Ramos (cell line): ENCODE measurements around the gene ZSCAN18.
"Not testable (repeated sequence)": the region's sequence is repeated elsewhere in the genome, so short reads cannot be mapped to it uniquely, and the experiment has no call there.

Experiments used
- in situ Hi-C: fragments of 300-500 bp; cut with MboI; formaldehyde crosslinking; loops from one replicate; pipeline ENCODE4 v1.14.3; 2022; ENCODE audit warnings: low sequenced_read_pairs; ENCODE audit not compliant: unreplicated experiment

ZSCAN18 gene, protein sequence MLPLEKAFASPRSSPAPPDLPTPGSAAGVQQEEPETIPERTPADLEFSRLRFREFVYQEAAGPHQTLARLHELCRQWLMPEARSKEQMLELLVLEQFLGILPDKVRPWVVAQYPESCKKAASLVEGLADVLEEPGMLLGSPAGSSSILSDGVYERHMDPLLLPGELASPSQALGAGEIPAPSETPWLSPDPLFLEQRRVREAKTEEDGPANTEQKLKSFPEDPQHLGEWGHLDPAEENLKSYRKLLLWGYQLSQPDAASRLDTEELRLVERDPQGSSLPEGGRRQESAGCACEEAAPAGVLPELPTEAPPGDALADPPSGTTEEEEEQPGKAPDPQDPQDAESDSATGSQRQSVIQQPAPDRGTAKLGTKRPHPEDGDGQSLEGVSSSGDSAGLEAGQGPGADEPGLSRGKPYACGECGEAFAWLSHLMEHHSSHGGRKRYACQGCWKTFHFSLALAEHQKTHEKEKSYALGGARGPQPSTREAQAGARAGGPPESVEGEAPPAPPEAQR

DNA sequence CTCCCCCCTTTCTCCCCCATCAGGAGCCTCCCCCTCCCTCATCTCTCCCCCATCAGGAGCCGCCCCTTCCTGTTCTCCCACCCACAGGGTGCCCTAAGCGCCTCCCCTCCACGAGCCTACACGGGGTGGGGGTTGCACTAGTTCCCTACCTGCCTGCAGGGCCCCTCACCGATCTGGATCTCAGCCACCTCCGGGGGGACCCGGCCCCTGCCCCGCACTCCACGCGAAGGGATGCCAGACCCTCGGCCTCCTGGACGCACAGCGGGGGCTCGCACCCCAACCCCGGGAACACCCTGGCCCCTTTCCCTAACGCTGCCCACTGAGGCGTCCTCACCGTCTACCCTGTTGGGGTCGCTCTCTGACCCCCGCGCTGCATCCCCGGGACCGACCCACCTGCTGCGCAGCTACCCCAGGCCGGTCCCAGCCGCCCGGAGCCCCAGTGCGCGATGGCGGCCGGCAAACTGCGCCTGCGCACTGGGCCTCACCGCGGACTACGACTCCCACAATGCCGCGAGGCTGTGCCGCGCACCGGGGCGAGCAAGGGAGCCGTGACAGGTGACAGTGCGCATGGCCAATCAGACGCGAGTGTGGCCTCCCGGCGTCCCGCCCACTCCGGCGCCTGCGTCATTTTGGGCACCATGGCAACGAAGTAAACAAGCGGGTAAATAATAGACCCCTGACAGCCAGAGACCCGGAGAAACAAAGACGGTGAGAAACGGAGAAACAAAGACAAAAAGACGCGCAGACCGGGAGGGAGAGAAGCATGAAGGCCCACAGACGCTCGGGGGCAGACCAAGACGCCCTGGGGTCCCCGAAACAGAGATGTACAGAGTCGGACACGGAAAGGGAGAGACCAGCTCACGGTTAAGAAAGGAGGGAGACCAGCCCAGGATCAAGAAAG lies at the start of gene ZSCAN18:
Gene ZSCAN18 (minus strand): TSS at position 451 of the 901 bp plus-strand sequence. CDS start 7,964 bp downstream, outside the sequence.
- in situ Hi-C loops, result no loop called here

DNA sequence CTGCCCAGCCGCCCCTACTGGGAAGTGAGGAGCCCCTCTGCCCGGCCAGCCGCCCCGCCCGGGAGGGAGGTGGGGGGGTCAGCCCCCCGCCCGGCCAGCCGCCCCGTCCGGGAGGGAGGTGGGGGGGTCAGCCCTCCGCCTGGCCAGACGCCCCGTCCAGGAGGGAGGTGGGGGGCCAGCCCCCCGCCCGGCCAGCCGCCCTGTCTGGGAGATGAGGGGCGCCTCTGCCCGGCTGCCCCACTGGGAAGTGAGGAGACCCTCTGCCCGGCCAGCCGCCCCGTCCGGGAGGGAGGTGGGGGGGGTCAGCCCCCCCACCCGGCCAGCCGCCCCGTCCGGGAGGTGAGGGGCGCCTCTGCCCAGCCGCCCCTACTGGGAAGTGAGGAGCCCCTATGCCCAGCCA lies 49.4 kb upstream of the ZSCAN18 start:
- in situ Hi-C loops, result not testable (repeated sequence)

DNA sequence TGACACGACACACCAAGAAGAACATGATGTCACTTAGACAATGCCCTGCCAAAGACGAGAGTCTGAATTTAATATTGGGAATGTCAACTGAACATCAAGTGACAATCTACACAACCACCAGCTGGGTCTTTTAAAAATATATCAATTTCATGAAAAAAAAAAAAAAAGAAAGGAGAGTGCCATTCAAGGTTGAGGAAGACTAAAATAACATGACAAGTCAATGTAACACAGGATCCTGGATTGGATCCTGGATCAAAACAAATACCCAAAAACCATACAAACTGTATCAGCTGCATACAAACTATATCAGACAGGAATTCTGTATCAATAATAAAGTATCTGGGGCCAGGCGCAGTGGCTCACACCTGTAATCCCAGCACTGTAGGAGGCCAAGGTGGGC lies 47.8 kb upstream of the ZSCAN18 start:
- in situ Hi-C loops, result no loop called here

DNA sequence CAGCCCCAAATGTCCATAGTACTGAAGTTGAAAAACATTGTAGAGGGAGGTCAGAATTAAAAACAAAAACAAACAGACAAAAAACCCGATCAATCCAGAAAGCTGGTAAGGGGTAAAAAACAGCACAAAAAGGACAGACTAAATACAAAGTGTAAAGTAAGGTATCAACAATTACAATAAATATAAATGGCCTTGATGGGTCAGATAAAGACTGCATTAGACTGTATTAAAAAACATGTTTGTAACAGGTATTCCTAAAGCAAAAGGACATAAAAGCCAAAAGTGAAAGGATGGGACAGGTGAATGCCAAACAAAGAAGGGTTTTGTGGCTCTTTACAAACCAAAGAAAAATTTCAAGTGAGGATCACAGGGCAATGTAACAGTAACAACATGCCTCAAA lies 36.2 kb upstream of the ZSCAN18 start:
- in situ Hi-C loops, result no loop called here

DNA sequence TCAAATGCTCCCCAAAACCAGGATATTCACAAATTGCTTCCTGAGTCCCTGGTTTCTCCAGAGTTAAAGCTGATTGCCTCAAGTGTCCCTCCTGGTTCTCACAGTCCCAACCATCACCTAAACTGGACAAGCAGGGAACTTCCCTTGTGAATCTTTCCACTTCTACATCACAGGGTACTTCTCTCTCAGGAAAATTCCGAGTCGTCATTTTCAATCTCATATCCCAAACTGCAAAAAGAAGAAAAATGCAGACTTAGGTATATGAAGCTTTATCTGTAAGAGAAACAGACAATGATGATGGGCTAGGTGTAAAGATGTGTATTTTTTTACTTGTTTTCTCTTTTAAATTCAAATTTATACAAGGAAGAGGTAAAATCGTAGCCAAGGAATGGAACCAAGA lies 31.3 kb upstream of the ZSCAN18 start:
- in situ Hi-C loops, result no loop called here

DNA sequence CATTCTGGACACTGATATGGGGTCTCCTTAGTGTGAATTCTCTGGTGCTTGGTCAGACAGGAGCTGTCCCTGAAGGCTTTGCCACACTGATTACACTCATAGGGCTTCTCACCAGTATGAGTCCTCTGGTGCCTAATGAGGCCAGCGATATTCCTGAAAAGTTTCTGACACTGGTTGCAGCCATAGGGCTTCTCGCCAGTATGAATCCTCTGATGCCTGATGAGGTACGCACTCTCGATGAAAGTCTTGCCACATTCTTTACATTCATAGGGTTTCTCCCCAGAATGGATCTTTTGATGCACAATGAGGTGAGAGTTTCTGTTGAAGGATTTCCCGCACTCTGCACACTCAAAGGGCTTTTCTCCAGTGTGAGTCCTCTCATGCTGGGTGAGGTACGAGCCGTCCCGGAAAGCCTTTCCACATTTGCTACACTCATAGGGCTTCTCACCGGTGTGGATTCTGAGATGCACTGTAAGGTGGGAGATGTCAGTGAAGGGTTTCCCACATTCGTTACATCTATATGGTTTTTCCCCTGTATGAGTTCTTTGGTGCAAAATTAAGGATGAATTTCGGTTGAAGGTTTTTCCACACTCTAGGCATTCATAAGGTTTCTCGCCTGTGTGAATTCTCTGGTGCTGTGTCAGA lies 30.1 kb upstream of the ZSCAN18 start:
- in situ Hi-C loops, result no loop called here

DNA sequence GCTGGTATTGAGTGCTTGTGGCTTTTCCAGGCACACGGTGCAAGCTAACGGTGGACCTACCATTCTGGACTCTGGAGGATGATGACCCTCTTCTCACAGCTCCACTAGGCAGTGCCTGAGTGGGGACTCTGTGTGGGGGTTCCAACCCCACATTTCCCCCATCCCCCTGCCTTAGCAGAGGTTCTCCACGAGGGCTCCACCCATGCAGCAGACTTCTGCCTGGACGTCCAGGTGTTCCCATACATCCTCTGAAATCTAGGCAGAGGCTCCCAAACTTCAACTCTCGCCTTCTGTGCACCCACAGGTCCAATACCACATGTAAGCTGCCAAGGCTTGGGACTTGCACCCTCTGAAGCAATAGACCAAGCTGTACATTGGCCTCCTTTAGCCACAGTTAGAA lies 25.3 kb upstream of the ZSCAN18 start:
- in situ Hi-C loops, result no loop called here

DNA sequence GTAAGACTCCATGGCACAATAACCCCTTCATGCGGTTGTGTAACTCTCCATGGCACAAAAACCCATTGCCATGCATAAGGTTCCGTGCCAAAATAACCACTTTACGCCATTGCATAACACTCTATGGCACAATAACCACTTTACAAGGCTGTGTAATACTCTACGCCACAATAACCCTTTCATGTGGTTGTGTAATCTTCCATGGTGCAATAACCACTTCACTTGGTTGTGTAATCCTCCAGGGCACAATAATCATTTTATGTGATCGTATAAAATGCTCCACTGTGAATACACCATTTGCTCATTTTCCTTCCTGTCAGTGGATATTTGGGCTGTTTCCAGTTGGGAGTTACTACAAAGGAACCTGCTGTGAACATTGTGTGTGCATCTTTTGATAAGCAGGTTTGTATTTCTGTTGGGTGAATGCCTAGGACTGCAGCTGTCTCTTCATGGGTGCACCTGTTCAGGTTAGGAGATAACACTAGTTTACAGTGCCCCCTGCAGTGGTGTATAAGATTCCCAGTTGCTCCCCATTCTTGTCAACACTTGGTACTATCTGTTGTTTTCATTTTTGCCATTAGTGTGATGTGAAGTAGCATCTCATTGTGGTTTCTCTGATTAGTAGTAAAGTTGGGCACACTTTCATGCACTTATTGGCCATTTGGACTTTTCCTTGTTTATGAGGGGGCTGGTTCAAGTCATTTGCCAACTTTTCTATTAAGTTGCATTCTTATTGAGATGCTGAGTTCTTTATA lies 21.1 kb upstream of the ZSCAN18 start:
- in situ Hi-C loops, result no loop called here

DNA sequence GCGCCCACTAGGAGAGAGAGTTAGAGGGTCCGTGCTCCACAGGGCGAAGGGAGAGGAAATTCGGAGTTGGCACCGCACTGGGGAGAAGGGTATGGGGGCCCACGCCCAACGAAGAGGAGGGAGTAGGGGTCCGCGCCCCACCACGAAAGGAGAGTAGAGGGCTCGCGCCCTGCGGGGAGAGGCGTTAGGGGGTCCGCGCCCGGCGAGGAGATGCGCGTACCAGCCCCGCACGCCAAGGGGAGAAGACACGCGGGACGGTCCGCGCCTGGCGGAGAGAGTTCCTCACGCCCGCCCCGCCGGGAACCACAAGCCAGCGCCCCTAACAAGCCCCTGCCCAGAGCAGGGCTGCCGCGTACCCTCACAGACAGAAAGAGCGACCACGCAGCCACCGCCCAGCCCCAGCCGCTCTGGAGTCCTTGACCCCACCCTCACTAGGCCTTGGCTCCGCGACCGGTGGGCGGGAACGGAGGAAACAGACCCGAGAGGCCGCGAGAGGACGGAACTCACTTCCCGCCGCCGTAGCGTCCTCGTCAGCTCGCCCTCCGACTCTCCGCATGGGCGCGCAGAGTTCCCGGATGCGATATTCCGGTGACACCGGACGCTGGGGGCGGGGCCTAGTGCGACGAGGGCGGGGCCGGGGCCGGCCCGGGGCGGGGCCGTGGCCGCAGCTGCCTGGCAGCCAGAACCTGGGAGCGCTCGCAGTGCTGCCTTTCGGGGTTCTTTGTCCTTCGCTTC lies 20.0 kb upstream of the ZSCAN18 start:
- in situ Hi-C loops, result no loop called here

DNA sequence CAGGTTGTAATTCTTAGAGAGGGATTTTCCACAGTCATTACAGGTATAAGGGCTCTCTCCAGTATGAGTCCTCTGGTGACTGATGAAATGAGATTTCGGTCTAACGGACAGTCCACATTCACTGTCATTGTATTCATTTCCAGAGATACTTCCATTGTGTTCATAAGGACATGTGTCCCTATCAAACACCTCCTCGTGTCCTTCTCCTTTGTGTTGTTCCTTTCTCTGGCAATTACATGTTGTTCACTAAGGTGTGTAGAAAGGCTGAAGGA lies 10.5 kb upstream of the ZSCAN18 start:
- in situ Hi-C loops, result no loop called here

DNA sequence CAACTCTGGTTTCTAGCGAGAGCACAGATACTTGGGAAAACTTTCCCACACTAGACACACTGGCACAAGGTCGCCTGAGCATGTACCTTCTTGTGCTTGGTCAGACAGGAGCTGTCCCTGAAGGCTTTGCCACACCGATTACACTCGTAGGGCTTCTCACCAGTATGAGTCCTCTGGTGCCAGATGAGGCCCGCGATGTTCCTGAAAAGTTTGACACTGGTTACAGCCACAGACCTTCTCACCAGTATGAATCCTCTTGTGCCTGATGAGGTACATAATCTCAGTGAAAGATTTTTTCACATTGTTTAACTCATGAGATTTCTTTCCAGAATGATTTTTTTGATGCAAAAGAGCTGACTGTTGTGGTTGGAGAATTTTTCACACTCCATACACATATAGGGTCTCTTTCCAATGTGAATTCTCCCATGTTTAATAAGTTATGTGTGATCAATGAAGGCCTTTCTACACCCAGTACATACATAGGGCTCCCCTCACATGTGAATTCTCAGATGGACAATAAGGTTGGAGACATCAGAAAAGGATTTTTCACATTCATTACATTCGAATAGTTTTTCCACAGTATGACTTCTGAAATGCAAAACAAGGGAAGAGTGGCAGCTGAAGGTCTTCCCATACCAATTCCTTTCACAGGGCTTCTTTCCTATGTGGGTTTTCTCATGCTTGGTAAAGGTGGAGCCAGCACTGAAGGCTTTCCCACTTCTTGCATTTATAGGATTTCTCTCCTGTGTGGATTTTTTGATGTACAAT lies 9.9 kb upstream of the ZSCAN18 start:
- in situ Hi-C loops, result no loop called here

DNA sequence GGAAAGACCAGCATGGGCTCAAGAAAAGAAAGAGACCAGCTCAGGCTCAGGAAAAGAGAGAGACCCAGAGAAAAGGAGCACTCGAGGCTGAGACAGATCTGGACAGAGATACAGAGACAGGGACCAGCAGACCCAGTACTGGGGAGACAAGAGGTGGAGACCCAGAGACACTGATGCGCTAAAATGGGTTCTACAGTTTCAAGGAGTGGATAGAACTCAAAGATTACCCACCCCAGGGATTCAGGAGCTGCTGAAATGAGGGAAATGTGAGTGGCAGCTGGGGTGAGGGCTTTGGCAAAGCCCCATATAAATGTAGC lies 609 bp upstream of the ZSCAN18 start:
- in situ Hi-C loops, result no loop called here

DNA sequence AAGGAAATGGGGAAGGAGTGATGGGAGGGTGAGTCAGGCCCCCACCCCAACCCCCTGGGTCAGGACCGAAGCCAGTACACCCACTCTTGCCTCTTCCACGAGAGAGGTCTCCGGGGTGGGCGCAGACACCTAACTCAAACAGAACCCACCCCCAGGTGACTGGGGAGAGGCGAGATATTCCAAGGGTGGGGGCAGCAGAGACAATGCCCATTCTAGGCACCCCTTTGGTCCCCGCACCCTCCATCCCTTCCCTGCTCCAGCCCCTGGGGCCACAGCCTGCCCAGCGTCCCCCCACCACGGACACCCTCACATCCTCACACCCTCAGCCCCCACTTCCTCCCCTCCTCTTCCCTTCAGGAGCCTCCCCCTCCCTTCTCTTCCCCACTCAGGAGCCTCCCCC lies 682 bp downstream of the ZSCAN18 start:
- in situ Hi-C loops, result no loop called here

DNA sequence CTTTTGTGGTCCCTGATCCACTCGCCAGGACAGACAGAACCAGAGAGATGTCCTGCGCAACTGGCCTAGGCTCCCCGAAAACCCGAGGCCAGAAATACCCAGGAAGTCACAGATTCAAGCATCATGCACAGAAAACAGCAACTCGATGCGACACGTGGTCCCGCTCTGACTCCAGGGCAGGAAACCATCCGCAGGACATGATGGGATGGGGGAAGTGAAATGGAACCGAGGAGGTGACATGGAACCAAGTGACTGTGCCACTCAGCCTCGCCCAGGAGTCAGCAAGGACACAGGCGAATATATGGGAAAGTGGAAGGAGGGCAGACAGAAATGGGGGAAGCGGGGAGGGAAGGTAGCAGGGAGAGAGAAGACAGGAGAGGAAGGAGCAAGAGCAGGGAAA lies 1.1 kb downstream of the ZSCAN18 start:
- in situ Hi-C loops, result no loop called here

DNA sequence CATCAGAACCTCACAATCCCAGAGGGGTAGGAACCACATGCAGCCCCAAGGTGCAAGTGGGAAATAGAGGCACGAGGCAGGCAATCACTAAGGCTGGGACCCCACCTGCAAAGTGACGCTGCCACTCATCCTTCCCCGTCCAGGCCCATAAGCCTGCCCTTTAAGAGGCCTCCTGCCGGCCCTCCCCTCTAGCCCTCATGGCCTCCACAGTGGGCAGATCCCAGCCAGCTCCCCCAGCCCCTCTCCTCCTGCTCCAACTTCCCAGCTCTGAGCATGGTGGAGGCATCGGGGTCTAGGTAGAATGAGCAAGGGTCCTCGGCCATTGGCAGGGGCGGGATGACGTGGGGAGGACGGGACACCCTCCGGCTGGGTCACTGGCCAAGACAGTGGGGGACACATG lies 2.7 kb downstream of the ZSCAN18 start:
- in situ Hi-C loops, result no loop called here

DNA sequence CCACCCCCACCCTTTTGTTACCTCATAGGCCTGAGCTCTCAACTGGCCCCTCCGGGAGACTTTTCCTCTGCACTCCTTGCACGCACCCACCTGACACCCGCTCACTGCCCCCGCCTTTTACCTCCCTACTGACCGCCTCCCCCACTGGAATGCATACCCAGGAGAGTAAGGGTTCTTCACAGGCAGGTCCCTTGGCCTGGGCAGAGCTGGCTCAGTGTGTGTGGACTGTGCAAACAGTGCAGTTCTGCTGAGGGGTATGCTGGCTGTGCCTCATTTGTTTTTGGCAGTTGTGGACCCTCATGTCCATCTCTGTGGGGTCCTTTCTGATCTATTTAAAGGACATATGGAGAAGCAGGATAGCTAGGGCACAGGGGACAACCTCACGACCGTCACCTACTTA lies 5.0 kb downstream of the ZSCAN18 start:
- in situ Hi-C loops, result no loop called here

DNA sequence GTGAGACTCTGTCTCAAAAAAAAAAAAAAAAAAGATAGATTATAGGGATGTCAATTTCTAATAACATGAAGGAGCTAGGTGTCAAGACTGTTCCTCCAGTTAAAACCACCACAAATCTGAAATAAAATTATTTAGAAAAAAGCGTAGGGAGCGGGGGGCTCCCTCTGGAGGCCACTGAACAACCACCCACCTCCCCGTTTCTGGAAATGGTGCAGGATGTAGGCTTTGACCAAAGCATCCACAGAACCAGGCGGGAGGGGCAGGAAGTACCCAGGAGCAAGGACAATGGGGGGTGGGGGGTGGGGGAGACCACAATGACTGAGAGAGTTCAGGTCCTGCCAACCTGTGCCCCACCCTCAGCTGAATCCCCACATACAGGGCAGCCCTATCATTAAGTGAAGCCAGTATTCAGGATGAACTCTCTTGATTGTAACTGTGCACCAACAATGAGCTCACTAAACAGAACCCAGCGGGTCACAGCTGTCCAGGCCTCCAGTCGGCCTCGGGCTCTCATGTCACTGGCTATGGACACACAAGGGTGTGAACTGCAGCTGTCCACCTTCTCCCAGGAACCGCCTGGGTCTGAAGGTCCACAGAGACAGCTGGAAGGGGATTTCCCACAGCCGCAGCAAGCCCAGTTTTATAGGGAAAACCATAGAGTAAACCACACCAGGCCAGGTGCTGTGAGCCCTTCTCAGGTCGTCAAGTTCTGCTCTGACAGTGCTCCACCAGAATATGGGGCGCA lies 6.6 kb downstream of the ZSCAN18 start:
- in situ Hi-C loops, result no loop called here

DNA sequence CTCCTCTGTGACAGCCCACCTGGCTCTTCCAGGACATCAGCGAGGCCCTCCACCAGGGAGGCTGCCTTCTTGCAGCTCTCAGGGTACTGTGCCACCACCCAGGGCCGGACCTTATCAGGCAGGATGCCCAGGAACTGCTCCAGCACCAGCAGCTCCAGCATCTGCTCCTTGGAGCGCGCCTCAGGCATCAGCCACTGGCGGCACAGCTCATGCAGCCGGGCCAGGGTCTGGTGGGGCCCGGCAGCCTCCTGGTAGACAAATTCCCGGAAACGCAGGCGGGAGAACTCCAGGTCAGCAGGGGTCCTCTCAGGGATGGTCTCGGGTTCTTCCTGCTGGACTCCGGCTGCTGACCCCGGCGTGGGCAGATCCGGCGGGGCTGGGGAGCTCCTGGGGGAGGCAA lies 8.2 kb downstream of the ZSCAN18 start:
- in situ Hi-C loops, result no loop called here
